HCEC 1CT (cell line): ENCODE measurements around the gene PKD2.
"Not testable (repeated sequence)": the region's sequence is repeated elsewhere in the genome, so short reads cannot be mapped to it uniquely, and the experiment has no call there.

ENCODE experiments used
- DNase-seq: peaks from one replicate; pipeline ENCODE4 v3.0.0-alpha.2; 2017

PKD2 gene

DNA sequence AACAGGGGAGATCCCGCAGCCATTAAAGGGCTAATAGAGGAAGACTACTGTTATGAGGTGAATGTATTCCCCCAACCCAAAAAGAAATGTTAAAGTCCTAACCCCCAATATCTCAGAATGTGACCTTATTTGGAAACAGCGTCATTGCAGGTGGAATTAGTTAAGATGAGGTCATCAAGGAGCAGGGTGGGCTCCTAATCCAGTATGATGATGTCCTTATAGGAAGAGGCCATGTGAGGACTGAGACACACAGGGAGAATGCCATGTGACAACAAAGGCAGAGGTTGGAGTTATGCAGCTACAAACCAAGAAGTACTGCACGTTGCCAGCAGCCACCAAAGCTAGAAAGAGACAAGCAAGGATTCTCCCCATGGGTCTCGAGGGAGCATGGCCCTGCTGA lies 17.7 kb upstream of the PKD2 start:
- DNase-seq: no peak

DNA sequence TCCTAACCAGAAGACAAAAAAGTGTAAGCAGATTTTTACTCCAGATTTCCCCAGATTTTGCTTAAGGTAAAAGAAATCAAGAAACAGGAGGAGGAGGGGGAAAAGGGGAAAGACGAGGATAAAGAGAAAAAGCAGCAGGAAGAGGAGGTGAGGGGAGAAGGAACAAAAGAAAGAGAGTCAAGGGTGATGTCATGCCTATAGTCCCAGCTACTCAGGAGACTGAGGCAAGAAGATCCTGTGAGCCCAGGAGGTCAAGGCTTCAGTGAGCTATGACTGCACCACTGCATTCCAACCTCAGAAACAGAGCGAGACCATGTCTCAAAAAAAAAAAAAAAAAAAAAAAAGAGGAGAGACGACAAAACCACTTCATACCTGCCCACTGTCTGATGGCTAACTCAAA lies 12.0 kb upstream of the PKD2 start:
- no peak for DNase-seq

DNA sequence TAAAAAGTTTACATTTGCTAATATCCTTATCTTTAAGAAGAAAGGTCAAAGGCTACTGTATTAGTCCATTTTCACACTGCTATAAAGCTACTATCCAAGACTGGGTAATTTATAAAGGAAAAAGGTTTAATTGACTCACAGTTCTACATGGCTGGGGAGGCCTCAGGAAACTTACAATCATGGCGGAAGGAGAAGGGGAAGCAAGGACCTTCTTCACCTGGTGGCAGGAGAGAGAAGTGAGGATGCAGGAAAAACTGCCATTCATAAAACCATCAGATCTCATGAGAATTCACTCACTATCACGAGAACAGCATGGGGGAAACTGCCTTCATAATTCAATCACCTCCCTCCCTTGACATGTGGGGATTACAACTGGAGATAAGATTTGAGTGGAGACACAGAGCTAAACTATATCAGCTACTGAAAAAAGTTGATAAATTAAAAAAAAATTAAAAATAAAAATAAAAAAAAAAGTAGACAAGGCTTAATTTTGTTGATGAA lies 8.2 kb upstream of the PKD2 start:
- DNase-seq: not testable (repeated sequence)

DNA sequence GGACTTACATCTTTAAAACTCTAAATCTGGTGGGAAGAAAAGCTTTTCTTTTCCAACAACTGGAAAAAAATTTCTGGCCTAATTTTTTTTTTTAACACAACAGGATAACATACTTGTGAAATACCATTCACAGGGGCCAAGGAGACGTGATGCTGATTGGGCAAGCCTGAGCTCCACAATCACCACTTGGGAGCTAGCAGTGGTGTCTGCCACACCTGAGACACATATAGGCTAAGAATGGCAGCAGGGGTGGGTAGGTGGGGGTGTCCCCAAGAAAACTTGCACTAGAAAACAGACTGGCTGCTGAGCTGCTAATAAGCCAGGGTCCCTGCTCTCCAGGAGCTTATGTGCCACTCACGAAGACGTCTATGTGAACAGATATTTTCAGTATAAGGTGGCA lies 5.6 kb upstream of the PKD2 start:
- no peak for DNase-seq

DNA sequence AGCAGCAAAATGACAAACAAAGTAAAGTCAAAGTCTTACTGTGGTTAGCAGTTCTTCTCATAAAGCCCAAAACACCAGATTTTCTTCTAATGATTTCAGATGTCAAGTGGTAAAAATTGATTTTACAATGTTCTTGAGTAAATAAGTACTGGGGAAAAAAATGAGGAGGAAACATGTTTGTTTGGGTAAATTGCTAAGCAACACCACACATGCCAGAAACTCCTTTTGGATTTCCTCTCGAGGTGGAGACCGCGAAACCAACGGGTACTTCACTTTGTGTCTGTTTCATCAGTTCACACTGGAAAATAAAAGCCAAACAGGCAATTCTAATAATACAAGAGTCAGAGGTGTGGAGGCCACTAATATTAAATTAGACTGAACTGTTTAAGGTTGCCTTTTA lies 4.6 kb upstream of the PKD2 start:
- no peak for DNase-seq

DNA sequence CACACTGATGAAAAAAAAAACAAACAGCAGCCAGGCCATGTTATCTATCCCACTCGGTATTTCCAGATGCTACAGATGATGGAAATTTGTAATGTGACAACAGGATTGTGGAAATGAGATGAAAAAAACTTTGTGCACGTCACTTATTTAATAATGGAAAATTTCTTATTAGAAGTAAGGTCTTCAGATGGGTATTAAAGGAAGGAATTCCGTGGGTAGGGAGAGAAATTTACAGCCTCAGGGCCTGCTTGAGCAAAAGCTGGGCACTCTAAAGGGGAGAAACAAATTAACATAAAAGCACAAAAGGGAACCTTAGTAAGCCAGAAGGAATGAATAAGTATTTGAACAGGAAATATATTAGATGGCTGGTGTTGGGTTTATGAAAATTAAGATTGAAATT lies 4.2 kb upstream of the PKD2 start:
- DNase-seq: no peak

DNA sequence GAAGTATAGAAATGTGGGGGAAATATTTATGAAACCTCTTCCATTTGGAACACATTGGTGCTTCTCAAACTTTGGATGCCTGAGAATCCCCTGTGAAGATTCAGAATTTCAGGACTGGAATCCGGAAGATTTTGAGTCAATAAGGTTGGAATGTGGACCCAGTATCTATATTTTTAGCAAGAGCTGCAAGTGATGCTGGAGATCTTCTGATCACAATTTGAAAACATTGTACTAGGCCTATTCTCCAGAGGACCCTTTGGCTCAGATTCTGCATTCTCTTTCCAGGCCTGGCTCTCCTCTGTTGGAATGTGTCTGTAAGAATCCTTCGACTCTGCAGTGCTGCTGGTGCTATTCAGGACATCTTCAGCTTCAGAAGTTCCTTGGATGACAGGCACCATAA lies 2.4 kb upstream of the PKD2 start:
- DNase-seq: no peak

DNA sequence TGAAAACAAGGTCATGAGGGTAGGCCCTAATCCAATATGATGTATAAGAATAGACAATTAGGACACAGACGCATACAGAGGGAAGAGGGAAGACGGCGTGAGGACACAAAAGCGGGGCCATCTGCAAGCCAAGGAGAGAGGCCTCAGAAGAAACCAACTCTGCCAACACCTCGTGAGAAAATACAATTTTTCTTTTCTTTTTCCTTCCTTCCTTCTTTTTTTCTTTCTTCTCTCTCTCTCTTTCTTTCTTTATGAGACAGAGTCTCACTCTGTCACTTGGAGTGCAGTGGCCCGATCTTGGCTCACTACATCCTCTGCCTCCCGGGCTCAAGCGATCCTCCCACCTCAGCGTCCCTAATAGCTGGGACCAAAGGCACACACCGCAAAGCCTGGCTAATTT lies 1.5 kb upstream of the PKD2 start:
- no peak for DNase-seq

DNA sequence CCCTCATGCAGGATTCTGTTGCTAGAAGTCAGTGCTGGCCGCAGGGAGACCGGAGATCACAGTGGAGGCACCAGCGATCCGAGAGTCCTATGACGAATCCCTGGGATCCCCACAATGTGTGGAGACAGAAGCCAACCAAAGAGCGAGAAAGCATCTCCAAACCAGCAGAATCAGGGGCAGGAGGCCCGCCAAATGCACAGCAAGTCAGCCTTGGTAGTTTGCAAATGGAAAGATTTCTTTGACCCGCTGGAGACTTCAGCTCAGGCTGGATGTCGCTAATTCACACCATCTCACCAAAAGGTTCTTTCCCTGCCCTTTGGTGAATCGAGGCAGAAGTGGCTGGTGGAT lies 505 bp upstream of the PKD2 start:
- no peak for DNase-seq

DNA sequence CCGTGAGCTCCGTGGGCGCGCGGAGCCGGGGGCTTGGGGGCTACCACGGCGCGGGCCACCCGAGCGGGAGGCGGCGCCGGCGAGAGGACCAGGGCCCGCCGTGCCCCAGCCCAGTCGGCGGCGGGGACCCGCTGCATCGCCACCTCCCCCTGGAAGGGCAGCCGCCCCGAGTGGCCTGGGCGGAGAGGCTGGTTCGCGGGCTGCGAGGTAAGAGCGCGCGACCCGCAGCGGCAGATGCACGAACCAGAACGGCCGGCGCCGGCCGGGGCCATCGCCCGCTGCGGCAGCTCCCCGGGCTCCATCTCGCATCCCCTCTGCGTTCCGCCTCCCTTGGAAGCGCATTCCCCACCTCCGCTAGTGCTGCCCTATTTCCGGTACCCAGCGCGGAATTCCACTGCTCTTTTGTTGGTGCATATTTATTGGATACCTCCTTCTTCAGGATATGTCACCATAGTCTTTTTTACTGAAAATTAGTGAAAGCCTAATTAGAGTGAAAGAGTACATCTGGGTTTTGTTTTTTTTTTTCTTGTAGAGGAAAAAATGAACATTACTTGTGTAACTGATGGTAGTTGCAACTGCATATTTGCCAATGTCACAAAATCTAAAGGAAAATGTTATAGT lies 797 bp downstream of the PKD2 start:
- DNase-seq: peak; percentile 20

DNA sequence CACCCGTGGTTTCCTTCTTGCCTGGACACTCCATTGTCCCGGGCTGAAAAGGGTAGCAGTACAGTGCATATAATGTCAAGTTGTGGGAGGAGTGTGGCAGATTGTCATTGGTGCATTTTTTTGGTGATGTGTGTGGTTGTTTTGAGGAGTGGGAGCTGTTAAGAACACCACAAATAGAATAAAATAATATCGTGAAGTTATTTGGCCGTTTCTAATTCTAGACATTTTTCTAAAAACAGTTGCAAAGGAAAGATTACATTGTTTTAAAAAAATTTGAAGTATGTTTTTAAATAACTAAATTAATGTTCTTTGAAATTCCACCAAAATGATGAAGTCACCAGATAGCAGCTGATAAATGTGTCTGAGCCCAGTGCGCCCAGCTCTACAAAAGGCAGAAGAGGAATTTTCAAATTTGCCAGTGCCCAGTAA lies 1.3 kb downstream of the PKD2 start:
- peak; percentile 10 for DNase-seq

DNA sequence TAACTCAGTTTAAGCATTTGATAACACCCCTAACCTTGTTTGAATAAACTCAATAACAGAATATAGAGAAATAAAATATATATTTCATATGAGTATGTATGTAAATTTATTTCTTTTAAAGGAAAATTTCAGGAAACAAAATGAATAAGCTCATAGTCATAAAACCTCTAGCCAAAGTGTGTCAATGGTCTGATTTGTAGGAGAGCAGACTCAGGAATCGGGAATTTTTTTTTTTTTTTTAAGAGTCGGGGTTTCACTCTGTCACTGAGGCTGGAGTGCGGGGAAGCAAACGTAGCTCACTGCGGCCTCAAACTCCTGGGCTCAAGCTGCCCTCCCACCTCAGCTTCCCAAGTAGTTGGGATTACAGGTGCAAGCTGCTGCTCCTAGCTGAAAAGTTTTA lies 2.4 kb downstream of the PKD2 start:
- peak; percentile 5 for DNase-seq

DNA sequence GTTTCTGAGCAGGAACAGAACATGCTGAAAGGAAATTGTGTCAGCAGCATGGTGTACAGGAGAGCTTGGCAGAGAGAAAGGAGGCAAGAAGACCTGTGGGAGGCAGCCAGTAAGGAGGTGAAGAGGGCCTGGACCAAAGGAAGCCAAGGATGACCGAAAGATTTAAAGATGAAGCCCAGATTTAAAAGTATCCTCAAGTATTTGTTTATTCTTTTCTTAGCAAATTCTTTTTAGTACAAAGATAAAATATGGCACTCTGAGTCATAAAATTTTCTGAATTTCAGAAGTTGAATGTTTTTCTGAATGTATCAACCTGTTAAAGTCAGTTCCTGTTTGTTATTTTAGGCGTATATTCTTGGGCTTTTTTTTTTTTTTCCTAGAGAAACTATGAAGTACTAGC lies 3.5 kb downstream of the PKD2 start:
- peak; percentile 27 for DNase-seq

DNA sequence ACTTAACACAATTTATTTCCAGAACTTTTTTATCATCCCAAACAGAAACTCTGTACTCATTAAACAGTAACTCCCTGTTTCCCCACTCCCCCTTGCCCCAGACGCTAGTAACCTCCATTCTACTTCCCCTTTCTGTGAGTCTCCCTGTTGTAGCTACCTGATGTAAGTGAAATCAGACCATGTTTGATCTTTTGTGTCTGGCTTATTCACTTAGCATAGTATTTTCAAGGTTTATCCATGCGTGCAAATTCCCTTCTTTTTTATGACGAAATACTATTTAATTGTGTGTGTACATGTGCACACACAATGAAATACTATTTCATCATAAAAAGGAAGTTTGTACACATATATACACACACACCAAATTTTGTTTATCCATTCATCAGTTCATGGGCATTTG lies 5.2 kb downstream of the PKD2 start:
- DNase-seq: no peak

DNA sequence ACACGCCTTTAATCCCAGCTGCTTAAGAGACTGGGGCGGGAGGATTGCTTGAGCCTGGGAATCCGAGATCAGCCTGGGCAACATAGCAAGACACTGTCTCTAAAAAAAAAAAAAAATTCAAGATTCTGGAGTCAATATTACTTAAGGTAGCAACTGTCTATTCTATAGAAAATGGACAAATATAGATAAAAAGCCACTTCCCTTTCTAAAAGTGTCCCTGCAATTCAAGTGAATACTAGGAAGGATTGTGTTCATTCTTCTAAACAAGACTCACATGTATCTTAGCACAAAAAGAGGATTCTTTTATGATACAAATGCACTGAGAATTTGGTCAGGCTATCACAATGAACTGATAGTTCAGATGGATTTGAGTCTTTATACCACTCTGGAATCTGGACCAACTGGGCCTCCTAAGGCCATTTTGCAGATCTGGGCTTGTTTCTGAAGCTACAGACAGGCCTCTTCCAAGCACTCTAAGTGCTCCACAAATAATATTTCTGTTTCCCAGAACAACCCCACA lies 7.0 kb downstream of the PKD2 start:
- no peak for DNase-seq

DNA sequence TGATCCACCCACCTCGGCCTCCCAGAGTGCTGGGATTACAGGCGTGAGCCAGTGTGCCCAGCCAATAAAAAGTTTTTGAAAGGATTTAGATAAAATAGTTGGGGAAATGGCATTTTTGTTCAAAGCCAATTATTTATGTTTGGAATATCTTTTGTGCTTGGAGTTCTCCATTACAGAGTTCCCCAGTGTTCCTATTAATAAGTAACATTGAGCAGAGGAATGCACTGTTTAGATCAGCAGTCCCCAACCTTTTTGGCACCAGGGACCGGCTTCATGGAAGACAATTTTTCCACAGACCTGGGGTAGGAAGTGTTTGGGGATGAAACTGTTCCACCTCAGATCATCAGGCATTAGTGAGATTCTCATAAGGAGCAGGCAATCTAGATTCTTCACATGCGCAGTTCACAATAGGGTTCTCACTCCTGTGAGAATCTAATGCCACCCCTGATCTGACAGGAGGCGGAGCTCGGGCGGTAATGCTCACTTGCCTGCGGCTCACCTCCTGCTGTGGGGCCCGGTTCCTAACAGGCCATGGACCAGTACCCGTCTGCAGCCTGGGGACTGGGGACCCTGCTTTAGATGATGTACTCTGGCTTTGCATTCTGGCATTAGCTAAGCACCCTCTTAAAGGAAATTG lies 8.3 kb downstream of the PKD2 start:
- DNase-seq: no peak

DNA sequence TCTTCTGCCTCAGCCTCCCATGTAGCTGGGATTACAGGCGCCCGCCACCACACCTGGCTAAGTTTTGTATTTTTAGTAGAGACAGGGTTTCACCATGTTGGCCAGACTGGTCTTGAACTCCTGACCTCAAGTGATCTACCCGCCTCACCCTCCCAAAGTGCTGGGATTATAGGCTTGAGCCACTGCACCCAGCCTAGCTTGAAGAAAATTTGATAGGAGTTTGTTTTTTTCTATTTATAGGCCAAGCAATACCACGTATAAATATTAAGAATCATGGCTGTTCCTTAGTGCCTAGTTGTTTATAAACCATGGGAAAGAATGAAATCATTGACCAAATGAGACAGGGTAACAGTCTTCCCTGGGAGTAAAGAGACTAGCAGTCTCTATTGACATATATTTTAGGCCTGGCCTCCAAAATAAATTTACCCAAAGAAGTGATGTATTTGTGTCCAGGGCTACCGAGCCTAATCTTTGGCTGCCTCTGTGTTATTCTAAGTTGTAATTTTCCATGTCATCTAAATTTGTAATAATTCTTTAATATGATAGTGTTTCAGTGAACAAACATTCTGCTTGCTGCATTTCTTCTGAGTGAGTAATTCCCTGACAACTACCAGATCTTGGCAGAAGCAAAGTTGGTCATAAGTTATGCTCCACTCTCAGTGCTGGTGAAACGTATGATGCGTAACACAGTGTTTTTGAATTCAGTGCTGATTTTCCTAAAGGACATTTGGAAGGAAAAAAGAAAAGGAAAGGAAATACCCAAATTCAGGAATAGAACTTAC lies 10.3 kb downstream of the PKD2 start:
- peak; percentile 88 for DNase-seq

DNA sequence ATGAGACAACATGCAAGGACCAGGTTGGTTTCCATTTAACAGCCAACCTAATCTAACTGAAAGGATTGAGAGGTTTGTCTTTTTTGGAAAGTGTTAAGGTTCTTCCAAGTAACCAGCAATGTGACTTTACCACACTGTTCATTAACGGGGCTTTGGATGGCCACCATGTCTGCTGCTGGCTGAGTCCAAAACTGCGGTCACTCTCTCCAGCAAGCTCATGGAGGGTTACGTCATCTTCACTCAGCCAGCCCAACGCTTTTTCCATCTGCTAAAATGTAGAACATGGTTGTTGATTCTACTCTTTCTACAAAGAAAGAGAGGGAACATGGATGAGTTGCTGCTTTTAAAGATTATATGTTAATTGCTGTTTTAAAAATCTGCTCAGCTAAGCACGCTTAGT lies 11.0 kb downstream of the PKD2 start:
- peak; percentile 13 for DNase-seq

DNA sequence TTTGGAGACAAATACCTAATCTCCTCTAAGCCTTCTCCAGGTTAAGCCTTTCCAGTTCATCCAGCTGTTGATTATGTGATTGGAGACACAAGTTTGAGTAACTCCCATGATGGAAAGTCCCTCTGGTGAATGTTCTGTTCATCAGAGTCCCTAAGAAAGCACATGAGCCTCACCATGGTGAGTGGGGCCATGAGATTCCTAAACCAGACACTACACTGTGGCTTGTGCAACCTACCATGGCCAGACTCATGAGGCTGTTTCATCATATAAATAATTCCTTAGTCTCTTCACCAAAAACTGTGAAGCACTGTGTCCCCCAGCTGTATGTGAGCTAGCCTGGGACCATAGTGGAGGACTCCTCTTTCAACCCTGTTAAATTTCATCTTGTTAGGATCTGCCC lies 14.4 kb downstream of the PKD2 start:
- no peak for DNase-seq

DNA sequence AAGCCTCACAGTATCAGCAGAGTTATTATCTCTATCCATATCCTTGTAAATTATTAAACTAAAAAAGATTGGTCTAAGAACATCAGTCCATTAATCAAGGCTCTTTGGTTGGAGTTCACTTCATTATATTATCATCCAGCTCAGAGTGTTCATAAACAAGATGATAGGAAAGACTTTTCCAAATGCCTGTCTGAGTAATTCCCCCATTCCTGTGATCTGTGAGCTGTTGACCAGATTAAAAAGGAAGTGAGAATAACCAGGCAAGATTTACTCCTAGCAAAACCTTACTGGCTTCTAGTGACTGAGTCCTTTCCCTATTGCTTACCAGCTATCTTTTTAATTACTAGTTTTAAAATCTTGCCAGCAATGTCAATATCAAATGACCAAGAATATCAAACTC lies 14.9 kb downstream of the PKD2 start:
- no peak for DNase-seq

DNA sequence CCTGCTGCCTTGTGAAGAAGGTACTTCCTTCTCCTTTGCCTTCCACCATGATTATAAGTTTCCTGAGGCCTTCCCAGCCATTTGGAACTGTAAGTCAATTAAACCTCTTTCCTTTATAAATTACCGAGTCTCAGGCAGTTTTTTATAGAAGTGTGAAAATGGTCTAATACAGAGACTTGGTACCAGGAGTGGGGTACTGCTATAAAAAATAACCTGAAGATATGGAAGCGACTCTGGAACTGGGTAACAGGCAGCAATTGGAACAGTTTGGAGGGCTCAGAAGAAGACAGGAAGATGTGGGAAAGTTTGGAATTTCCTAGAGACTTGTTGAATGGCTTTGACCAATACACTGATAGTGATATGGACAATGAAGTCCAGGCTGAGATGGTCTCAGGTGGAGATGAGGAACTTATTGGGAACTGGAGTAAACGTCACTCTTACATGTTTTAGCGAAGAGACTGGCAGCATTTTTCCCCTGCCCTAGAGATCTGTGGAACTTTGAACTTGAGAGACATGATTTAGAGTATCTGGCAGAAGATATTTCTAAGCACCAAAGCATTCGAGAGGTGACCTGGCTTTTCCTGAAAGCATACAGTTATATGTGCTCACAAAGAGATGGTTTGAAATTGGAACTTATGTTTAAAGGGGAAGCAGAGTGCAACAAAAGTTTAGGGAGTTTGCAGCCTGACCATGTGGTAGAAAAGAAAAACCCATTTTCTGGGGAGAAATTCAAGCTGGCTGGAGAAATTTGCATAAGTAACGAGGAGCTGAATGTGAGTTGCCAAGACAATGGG lies 18.6 kb downstream of the PKD2 start:
- not testable (repeated sequence) for DNase-seq

DNA sequence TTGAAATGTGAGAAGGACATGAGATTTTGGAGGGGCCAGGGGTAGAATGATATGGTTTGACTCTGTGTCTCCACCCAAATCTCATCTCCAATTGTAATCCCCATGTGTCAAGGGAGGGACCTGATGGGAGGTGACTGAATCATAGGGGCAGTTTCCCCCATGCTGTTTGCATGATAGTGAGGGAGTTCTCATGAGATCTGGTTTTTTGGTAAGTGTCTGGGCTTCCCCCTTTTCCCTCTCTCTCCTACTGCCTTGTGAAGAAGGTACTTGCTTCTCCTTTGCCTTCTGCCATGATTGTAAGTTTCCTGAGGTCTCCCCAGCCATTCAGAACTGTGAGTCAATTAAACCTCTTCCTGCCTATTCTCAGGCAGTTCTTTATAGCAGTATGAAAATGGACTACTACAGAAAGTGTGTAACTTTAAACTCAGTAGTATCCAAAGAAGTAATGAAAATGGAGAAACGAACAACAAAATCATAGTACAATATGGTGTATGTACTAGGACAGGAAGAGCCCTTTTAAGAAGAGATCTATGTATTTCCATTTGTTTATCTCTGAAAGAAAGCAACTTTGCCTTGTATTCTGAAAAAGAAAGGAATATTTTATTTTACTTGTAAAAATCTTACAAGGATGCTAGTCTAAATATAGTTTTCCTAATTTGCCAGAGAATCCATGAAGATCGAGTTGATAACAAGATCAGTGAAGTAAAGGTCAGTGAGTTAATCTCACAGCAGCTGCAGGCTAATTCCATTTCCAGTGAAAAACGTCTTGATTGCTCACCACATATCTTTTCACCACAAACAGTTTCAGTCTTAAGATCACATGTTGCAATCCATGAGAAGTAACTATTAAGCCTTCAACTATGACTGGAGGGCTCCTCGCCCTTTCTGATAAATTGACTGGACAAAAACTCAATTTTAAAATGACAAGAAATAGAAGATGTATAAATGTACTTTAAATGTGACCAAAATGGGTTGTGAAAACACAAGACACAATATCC lies 20.5 kb downstream of the PKD2 start:
- DNase-seq: peak; percentile 82
